HAP-1 (cell line): ENCODE results near the gene NKAIN2.
"Not testable (repeated sequence)": the region's sequence is repeated elsewhere in the genome, so short reads cannot be mapped to it uniquely, and the experiment has no call there.

Source experiments
- DNase-seq, 2 experiments: peaks; one replicate each; pipeline ENCODE4 v3.0.0-alpha.2; 2016 to 2020; ENCODE audit warnings: low spot score in 2 of 2
- H3K27me3 ChIP-seq: fragments of 250-450 bp; sonication (Bioruptor Pico); 2 replicates; pipeline ENCODE4 v1.5.1; 2020; ENCODE audit warnings: low read depth, mild to moderate bottlenecking, moderate library complexity
- H3K36me3 ChIP-seq: fragments of 250-450 bp; sonication (Bioruptor Pico); replicated peaks from 2 replicates; pipeline ENCODE4 v1.5.1; 2020; ENCODE audit warnings: mild to moderate bottlenecking
- H3K4me1 ChIP-seq: fragments of 250-450 bp; sonication (Bioruptor Pico); 2 replicates; pipeline ENCODE4 v1.5.1; 2020; ENCODE audit warnings: mild to moderate bottlenecking
- H3K4me3 ChIP-seq: fragments of 250-450 bp; sonication (Bioruptor Pico); 2 replicates; pipeline ENCODE4 v1.5.1; 2020; ENCODE audit warnings: mild to moderate bottlenecking, moderate library complexity
- H3K9me3 ChIP-seq: fragments of 250-450 bp; sonication (Bioruptor Pico); 2 replicates; pipeline ENCODE4 v1.5.1; 2020; ENCODE audit warnings: mild to moderate bottlenecking, moderate library complexity
- in situ Hi-C: fragments of 300-500 bp; cut with MboI; formaldehyde crosslinking; loops from 3 replicates; pipeline ENCODE4 v1.14.3; 2020; ENCODE audit warnings: low sequenced_read_pairs, inconsistent platforms, mixed read lengths

The NKAIN2 gene

GRCh38 chr6:123913863-123914262 is 110.2 kb downstream of the NKAIN2 start:
- DNase-seq, result no peak
- 0 out of 2 replicates have a peak, but pooled peaks cover 3% of the 10 kb centered on the region for H3K27me3 ChIP-seq
- in situ Hi-C loops, result no loop called here

GRCh38 chr6:123923379-123923778 is 119.7 kb downstream of the NKAIN2 start:
- DNase-seq, in situ Hi-C loops, H3K4me1 ChIP-seq, H3K4me3 ChIP-seq, H3K9me3 ChIP-seq, H3K27me3 ChIP-seq, H3K36me3 ChIP-seq: not testable (repeated sequence)

More at GRCh38 chr6:123913863-123914262, 110.2 kb downstream of the NKAIN2 start:
- H3K4me3 ChIP-seq, result no peak overlapping the region
- no peaks in the 10 kb centered on the region for H3K4me1 ChIP-seq
- no peaks in the 10 kb centered on the region for H3K36me3 ChIP-seq
- no peaks in the 10 kb centered on the region for H3K9me3 ChIP-seq

GRCh38 chr6:123925350-123925749 is 121.7 kb downstream of the NKAIN2 start:
- Histone ChIP-seq H3K9me3 (no peaks in the 10 kb centered on the region), H3K36me3 (no peaks in the 10 kb centered on the region), H3K4me1 (no peaks in the 10 kb centered on the region; the same call in 1 of the 2 replicates), H3K4me3 (no peak overlapping the region), H3K27me3 (peaks cover 6% of the 10 kb centered on the region; the same call in 1 of the 2 replicates)
- DNase-seq, result peak in 1 of 2 experiments; percentile 42
- in situ Hi-C loops, result no loop called here

- H3K36me3 ChIP-seq, result no peaks in the 10 kb centered on the region
- no peak for DNase-seq
- no peaks in the 10 kb centered on the region; the same call in 1 of the 2 replicates for H3K4me1 ChIP-seq
- peaks cover 6% of the 10 kb centered on the region; the same call in 1 of the 2 replicates for H3K27me3 ChIP-seq
- no peak overlapping the region for H3K4me3 ChIP-seq
- no peaks in the 10 kb centered on the region for H3K9me3 ChIP-seq
- in situ Hi-C loops, result no loop called here
These were observed 122.3 kb downstream of the NKAIN2 start for GRCh38 chr6:123925842-123926399.

- no peaks in the 10 kb centered on the region; the same call in 1 of the 2 replicates for H3K4me1 ChIP-seq
These were observed 124.9 kb downstream of the NKAIN2 start for GRCh38 chr6:123928529-123928928.

GRCh38 chr6:123931928-123932327 is 128.3 kb downstream of the NKAIN2 start:
- Histone ChIP-seq H3K36me3 (no peaks in the 10 kb centered on the region), H3K27me3 (peaks cover 8% of the 10 kb centered on the region; the same call in 1 of the 2 replicates), H3K4me3 (no peak overlapping the region), H3K4me1 (no peaks in the 10 kb centered on the region), H3K9me3 (no peaks in the 10 kb centered on the region)
- DNase-seq, result no peak
- in situ Hi-C loops, result no loop called here

More at GRCh38 chr6:123928529-123928928, 124.9 kb downstream of the NKAIN2 start:
- peaks cover 6% of the 10 kb centered on the region; the same call in 1 of the 2 replicates for H3K27me3 ChIP-seq
- no peak for DNase-seq
- in situ Hi-C loops, result no loop called here
- H3K9me3 ChIP-seq, result no peaks in the 10 kb centered on the region
- no peaks in the 10 kb centered on the region for H3K36me3 ChIP-seq
- H3K4me3 ChIP-seq, result no peak overlapping the region

GRCh38 chr6:123940551-123940950 is 136.9 kb downstream of the NKAIN2 start:
- no peak for DNase-seq
- no peaks in the 10 kb centered on the region for H3K4me1 ChIP-seq
- H3K4me3 ChIP-seq, result no peak overlapping the region
- no peaks in the 10 kb centered on the region for H3K36me3 ChIP-seq
- H3K27me3 ChIP-seq, result 0 out of 2 replicates have a peak, but pooled peaks cover 2% of the 10 kb centered on the region
- H3K9me3 ChIP-seq, result no peaks in the 10 kb centered on the region
- in situ Hi-C loops, result no loop called here

GRCh38 chr6:123941855-123942254 is 138.2 kb downstream of the NKAIN2 start:
- Histone ChIP-seq H3K36me3 (no peaks in the 10 kb centered on the region), H3K27me3 (no peaks in the 10 kb centered on the region), H3K9me3 (no peaks in the 10 kb centered on the region), H3K4me1 (no peaks in the 10 kb centered on the region), H3K4me3 (no peak overlapping the region)
- in situ Hi-C loops, result no loop called here
- DNase-seq, result no peak

GRCh38 chr6:123945386-123945785 is 141.7 kb downstream of the NKAIN2 start:
- Histone ChIP-seq H3K4me1 (no peaks in the 10 kb centered on the region), H3K27me3 (no peaks in the 10 kb centered on the region), H3K36me3 (no peaks in the 10 kb centered on the region), H3K4me3 (no peak overlapping the region), H3K9me3 (no peaks in the 10 kb centered on the region)
- in situ Hi-C loops, result no loop called here
- DNase-seq, result no peak

GRCh38 chr6:123953920-123954319 is 150.3 kb downstream of the NKAIN2 start:
- no peaks in the 10 kb centered on the region for H3K27me3 ChIP-seq
- H3K4me3 ChIP-seq, result no peak overlapping the region
- no peaks in the 10 kb centered on the region for H3K36me3 ChIP-seq
- H3K4me1 ChIP-seq, result no peaks in the 10 kb centered on the region
- H3K9me3 ChIP-seq, result no peaks in the 10 kb centered on the region
- no peak for DNase-seq
- in situ Hi-C loops, result no loop called here

- Histone ChIP-seq H3K36me3 (no peaks in the 10 kb centered on the region), H3K4me1 (no peaks in the 10 kb centered on the region), H3K4me3 (no peak overlapping the region), H3K9me3 (no peaks in the 10 kb centered on the region), H3K27me3 (no peaks in the 10 kb centered on the region)
- in situ Hi-C loops, result no loop called here
- no peak for DNase-seq
These were observed 153.0 kb downstream of the NKAIN2 start for GRCh38 chr6:123956492-123957139.

GRCh38 chr6:123962508-123962907 is 158.8 kb downstream of the NKAIN2 start:
- in situ Hi-C loops, result no loop called here
- H3K27me3 ChIP-seq, result peaks cover 5% of the 10 kb centered on the region; the same call in 1 of the 2 replicates
- DNase-seq, result no peak

GRCh38 chr6:123965894-123966293 is 162.2 kb downstream of the NKAIN2 start:
- Histone ChIP-seq H3K4me1 (no peaks in the 10 kb centered on the region), H3K4me3 (no peak overlapping the region), H3K36me3 (no peaks in the 10 kb centered on the region), H3K9me3 (no peaks in the 10 kb centered on the region), H3K27me3 (peaks cover 5% of the 10 kb centered on the region; the same call in 1 of the 2 replicates)
- in situ Hi-C loops, result no loop called here
- DNase-seq, result peak; percentile 14 to 35

More at GRCh38 chr6:123962508-123962907, 158.8 kb downstream of the NKAIN2 start:
- no peak overlapping the region for H3K4me3 ChIP-seq
- no peaks in the 10 kb centered on the region for H3K4me1 ChIP-seq
- no peaks in the 10 kb centered on the region for H3K36me3 ChIP-seq
- no peaks in the 10 kb centered on the region for H3K9me3 ChIP-seq

- Histone ChIP-seq H3K27me3 (peaks cover 5% of the 10 kb centered on the region; the same call in 1 of the 2 replicates), H3K4me3 (no peak overlapping the region), H3K9me3 (no peaks in the 10 kb centered on the region), H3K4me1 (no peaks in the 10 kb centered on the region), H3K36me3 (no peaks in the 10 kb centered on the region)
- no peak for DNase-seq
- in situ Hi-C loops, result no loop called here
These were observed 163.0 kb downstream of the NKAIN2 start for GRCh38 chr6:123966618-123967017.
